ENCODE measurements around the gene IFT172.
"Not testable (repeated sequence)": the region's sequence is repeated elsewhere in the genome, so short reads cannot be mapped to it uniquely, and the experiment has no call there.

Gene IFT172

DNA sequence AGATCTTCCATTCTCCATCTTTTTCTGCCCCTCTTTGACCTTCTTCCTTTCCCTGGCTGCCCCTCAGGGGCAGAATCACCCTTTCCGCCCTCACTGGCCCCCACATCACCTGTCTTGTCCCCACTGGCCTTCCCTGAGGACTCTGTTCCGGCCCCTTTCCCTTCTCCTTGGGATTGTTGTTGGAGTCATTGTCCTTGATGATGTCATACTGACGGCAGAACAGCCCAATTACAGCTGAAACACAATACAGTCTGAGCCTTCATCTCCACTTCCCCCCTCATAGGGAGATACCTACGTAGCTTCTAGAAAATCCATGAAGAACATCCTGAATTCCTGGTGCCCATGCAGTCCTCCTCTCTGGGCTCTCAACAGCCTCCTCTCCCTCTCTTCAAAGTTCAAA is 3.0 kb upstream of the IFT172 start:
- DNase-seq, result no peak

- no peak for DNase-seq
Measured at GRCh38 chr2:27489118-27489497, 435 bp downstream of the IFT172 start.

GRCh38 chr2:27485496-27485895 is 4.0 kb downstream of the IFT172 start:
- DNase-seq, result no peak

- DNase-seq, result no peak
Measured at GRCh38 chr2:27471961-27472360, 17.6 kb downstream of the IFT172 start.

DNA sequence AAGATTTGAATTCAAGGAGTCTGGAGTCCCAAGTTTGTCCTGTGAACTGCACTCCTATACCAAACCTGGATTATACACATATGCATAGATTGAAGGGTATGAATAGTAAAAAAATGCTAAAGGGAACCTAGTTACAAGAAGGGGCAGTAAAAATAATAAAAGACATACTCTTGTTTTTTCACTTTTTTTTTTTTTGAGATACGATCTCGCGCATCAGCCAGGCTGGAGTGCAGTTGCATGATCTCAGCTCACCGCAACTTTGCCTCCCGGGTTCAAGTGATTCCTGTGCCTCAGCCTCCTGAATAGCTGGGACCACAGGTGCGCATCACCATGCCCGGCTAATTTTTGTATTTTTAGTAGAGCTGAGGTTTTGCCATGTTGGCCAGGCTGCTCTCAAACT is 25.1 kb downstream of the IFT172 start:
- DNase-seq, result no peak

DNA sequence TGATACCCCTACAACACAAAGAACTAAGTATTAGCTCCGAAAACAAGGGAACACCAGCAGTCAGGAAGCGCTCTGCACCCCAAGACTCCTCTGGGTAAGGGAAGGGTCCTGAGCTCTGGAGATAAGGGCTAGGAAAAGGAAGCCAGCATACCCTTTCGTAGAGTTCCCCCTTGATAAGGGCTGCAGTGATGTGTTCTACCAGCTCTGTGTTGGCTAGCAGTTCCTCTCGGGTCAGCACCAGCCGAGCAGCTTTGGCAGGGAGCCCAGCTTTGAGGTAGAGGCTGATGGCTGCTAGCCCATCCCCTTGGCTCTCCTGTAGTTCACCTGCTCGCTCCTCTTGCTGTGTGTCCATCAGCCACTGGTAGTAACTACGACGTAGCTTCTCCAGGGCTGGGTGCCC is 28.4 kb downstream of the IFT172 start:
- DNase-seq, result no peak

DNA sequence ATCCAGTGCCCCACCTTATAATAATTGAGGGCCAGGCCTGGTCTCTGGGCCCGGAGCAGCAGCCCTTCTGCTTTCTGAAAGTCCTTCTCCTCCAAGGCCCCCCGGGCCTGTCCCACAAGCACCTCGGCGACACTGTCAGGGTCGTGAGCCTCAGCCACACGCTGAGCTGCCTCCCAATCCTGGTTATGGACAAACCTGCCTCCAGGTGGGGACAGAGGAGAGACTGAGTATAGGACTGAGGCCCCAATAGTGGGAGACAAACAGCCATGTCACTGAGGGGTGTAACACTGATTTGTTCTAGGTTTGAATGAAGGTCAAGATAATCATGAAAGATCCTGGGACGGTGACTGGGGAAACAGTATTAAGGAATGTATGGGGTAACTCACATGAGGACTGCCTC is 35.6 kb downstream of the IFT172 start:
- DNase-seq, result no peak

- no peak for DNase-seq
Measured at GRCh38 chr2:27451095-27451494, 38.4 kb downstream of the IFT172 start.

DNA sequence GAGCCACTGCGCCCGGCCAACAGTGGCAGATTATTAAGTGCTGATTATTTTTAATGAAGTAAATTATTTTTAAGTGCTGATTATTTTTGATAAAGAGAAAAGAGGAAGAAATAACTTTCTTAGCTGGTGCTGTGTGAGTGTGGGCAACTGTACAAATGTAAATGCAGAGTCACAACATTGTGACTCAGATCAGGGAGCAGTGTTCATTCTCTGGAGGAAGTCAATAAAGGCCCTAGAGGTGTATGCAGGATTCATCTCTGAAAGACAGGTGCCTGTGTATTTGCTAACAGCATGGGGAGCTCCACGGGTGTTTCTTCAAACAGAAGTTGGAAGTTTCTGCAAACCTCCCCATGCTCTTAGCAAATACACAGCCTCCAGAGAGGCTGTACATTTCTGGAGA is 41.2 kb downstream of the IFT172 start:
- DNase-seq, result no peak

- no peak for DNase-seq
Measured at GRCh38 chr2:27446057-27446456, 43.5 kb downstream of the IFT172 start.

DNA sequence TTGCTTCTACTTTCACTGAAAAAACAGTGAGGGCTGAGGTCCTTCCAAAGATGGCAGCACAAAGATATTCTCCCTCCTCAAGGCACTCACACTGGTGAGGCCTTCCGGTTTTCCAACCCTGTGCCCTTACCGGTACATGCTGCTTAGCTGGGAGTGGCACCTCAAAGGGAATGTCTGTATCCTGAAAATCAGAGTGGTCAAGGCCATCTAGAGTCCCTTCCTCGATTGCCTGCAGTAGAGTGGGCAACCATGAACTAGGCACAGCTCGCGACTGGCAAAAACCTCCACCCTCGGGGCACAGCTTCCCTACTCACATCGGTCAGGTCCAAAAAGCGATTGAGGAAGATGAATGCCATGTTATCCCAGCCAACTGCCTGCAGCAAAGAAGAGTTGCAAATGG is 43.9 kb downstream of the IFT172 start:
- DNase-seq, result no peak

DNA sequence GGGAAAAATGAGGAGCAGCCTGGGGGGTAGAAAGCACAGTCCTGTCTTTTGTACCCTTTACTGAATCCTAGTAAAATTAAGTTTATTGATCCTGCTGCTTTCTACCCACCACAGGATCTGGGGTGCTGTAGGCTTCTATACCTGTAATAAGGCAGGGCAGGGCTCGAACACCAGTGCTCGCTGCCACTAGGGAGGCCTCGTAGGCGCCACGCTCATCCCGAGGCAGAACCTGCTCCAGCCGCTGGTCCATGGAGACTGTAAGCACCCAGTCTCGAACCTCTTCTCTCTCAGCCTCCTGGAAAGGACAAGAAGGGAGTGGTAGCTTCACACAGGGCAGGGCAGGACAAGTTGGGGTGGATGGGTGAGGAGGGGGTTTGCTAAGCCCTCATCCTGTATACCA is 44.4 kb downstream of the IFT172 start:
- no peak for DNase-seq

- DNase-seq, result no peak
Measured at GRCh38 chr2:27442920-27443282, 46.6 kb downstream of the IFT172 start.

GRCh38 chr2:27441958-27442919 is 47.3 kb downstream of the IFT172 start, which contains the start of gene KRTCAP3:
Gene KRTCAP3, plus strand, starts transcription at chr2:27442381. Its CDS starts 32 bp downstream, at chr2:27442413.
- peak; percentile 34 to 41 for DNase-seq

DNA sequence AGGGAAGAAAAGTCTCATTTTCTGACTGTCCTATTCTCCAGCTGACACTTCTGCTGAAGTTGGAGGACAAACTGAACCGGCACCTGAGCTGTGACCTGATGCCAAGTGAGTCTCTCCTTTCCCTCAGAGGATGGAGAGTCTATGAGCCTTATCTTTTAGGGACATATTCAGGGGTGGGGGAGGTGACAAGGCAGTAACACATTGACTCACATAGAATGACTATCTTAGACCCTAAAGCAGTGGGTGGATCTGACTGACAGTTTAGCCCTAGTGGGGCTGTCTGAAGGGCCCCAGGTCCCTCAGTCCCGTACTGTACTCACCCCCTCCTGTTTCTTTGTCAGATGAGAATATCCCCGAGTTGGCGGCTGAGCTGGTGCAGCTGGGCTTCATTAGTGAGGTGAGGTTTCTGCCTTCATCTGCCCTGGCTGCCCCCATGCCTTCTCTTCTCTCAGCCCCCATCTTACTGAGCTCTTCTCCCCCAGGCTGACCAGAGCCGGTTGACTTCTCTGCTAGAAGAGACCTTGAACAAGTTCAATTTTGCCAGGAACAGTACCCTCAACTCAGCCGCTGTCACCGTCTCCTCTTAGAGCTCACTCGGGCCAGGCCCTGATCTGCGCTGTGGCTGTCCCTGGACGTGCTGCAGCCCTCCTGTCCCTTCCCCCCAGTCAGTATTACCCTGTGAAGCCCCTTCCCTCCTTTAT is 48.2 kb downstream of the IFT172 start:
- no peak for DNase-seq

DNA sequence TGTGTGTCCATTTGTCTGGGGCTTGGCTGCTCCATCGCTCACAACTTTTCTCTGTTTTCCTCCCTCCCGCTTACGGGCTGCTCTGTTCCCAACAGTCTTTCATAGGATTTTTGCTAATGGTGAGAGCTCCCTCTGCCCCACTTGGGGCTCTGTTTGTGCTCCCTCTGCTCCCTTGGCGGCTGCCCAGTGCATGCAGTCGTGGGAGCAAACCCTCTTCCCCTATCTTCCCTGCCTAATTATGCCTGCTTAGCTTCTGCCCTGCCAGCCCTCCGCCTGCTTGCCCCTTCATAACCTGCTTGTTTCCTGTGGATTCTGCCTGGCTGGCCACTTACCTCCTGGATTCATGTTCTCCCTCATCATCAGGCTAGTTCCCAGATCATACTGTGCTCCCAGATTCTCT is 53.9 kb downstream of the IFT172 start:
- no peak for DNase-seq

DNA sequence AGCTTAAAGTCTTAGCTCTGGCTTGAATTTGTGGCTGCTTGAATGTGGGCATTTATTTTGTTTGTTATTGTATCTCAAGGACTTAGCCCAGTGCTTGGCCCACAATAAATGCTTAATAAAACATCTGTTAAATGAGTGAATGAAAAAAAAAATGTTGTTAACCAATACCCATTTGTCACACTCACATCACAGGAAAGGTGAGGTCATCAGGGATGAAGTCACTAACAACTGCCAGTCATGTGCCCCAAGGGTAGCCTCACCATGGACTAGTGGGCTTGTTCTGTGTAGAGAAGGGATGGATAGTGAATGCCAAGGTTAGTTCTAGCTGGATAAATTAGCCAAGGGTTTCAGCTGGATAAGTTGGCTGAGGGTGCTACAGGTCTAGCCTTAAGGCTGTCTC is 58.1 kb downstream of the IFT172 start:
- DNase-seq, result peak; percentile 22 to 31

- DNase-seq, result peak; percentile 78 to 82
Measured at GRCh38 chr2:27428978-27429541, 60.5 kb downstream of the IFT172 start.

- peak; percentile 94 to 96 for DNase-seq
Measured at GRCh38 chr2:27428213-27428977, 61.1 kb downstream of the IFT172 start, which contains the start of gene NRBP1. Gene NRBP1, plus strand, starts transcription at chr2:27428631. Its CDS starts 4,643 bp downstream, at chr2:27433274.

DNA sequence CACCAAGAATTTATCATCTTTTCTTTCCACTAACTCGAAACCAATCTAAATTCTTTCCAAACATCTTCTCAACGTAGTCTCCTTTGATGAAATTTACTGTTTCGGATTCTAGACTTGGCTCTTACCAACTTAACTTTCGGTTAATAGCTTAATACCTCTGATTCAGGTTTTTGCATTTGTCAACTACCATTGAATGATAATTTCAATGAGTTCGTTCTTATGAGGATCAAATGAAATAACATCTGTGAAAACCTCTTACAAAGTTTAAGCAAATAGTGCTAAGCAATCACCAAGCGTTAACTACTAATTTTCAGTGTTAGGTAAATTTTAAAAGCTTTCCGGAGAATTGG is 61.7 kb downstream of the IFT172 start:
- DNase-seq, result no peak

DNA sequence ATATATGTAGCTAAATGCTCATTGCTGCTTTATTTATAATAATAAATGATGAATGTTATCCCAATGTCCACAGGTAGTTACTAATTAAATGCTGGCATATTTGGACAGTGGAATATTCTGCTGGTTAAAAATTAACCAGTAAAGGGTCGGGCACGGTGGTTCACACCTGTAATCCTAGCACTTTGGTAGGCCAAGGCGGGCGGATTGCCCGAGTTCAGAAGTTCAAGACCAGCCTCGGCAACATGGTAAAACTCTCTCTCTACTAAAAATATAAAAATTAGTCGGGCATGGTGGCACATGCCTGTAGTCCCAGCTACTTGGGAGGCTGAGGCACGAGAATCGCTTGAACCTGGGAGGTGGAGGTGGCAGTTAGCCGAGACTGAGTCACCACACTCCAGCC is 64.5 kb downstream of the IFT172 start:
- not testable (repeated sequence) for DNase-seq

- DNase-seq, result no peak
Measured at GRCh38 chr2:27422958-27423357, 66.6 kb downstream of the IFT172 start.

DNA sequence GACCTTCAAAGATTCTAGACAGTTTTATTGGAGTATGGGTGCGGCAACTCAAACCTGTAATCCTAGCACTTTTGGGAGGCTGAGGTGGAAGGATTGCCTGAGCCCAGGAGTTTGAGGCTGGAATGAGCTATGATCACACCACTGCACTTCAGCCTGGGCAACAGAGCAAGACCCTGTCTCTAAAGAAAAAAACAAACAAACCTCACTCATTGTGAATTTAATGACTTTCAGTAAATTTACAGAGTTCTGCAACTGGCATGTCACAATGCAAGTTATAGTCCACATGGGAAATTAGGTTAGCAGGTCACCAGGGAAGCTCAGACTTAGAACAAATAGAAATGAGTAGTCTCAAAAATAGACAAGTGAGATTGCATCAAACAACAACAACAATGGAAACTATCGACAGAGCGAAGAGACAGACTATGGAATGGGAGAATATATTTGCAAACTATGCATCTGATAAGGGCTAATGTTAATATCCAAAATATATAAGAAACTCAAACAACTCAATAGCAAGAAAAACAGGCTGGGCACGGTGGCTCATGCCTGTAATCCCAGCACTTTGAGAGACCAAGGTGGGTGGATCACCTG is 67.8 kb downstream of the IFT172 start:
- DNase-seq, result no peak
